Heart left ventricle (tissue), 13 donors: ENCODE data around the gene BIN1.

Experiments used
- CTCF ChIP-seq, 12 donors: fragments of 200-600 bp; sonication (generic) in 4 of 12; IDR thresholded peaks; one replicate each; pipeline versions ENCODE4 v1.5.0 to v1.8.0; 2018 to 2022; ENCODE audit warnings: antibody characterized with exemption in 12 of 12, mild to moderate bottlenecking in 5 of 12
- POLR2A ChIP-seq, 2 donors: fragments of 450-650 bp; IDR thresholded peaks; one replicate each; pipeline ENCODE4 v1.6.1; 2017; ENCODE audit warnings: antibody characterized with exemption in 2 of 2, mild to moderate bottlenecking in 2 of 2, moderate library complexity in 2 of 2
- donor health status: ischemic (EF 13 %, LVEDD 7.1; RV severe dilation, severe dysfunction).
- donor health status: DM: no; HTN: yes; CAD: no.
- donor health status: DM: no; HTN: no; CAD: no.
- donor health status: ischemic (EF 25% LVEDD 6.9; RV normal size, moderate dysfunction).
- donor health status: ischemic (EF 25% LVEDD 5.7; RV mildly dilated, moderate dysfunction).
- donor health status: ischemic (EF 35%, LVEDD 5.7; RV mildly dilated, moderate dysfunction).
- donor health status: nonischemic (EF 11% LVEDD 7.7; RV severe dilation, severe dysfunction).
- donor health status: DM: yes; HTN: yes; CAD: no.
- donor health status: PGD.
- donor health status: ischemic (EF 29% LVEDD 5.4; RV normal size, mild dysfunction).
- donor health status: nonischemic (EF 23%, LVEDD 6.1; RV moderate dilation, normal function).

GRCh38 chr2:127012215-127012614, 94.7 kb downstream of the BIN1 start:
- no peak for TF ChIP-seq CTCF (IDR thresholded peaks at IDR 0.05)
- TF ChIP-seq POLR2A (IDR thresholded peaks at IDR 0.05), result no peak
